Measurements from ENCODE around the gene EML3. TPM values are rescaled to one million over a fixed set of nuclear protein-coding genes. Genes with fewer than 3 reads are reported as not detected.

The EML3 gene
- total and polyA plus RNA-seq, 2 of the 13 experiments (the other 11 are each of a cell fraction or from before 2014, with no cell fraction given) = 10.6 to 12.3 TPM

GRCh38 chr11:62573006-62573591, 39.5 kb downstream of the EML3 start (continued):
- no peak for TF ChIP-seq HOXA7 (CRISPR knock-in tag; IDR thresholded peaks at IDR 0.05)
- TF ChIP-seq ZNF343 (CRISPR knock-in tag; IDR thresholded peaks at IDR 0.05) = no peak
- TF ChIP-seq RFXAP (CRISPR knock-in tag; IDR thresholded peaks at IDR 0.05; ENCODE audit: borderline replicate concordance) = 0 out of 2 replicates have a peak, but pooled peaks have one; percentile 6
- no peak for TF ChIP-seq ZNF784 (CRISPR knock-in tag; IDR thresholded peaks at IDR 0.05; ENCODE audit: borderline replicate concordance)
- TF ChIP-seq ZSCAN20 (CRISPR knock-in tag; IDR thresholded peaks at IDR 0.05; ENCODE audit: borderline replicate concordance) = 0 out of 2 replicates have a peak, but pooled peaks have one; percentile 41
- TF ChIP-seq FOXO4 (CRISPR knock-in tag; conservative IDR thresholded peaks at IDR 0.05) = no peak
- 0 out of 2 replicates have a peak, but pooled peaks have one; percentile 6 for TF ChIP-seq ZNF879 (CRISPR knock-in tag; IDR thresholded peaks at IDR 0.05)
- TF ChIP-seq IKZF5 (CRISPR knock-in tag; IDR thresholded peaks at IDR 0.05) = no peak
- TF ChIP-seq HDAC1 (CRISPR knock-in tag; IDR thresholded peaks at IDR 0.05) = no peak
- no peak for TF ChIP-seq CERS6 (CRISPR knock-in tag; IDR thresholded peaks at IDR 0.05)
- no peak for TF ChIP-seq ZNF619 (CRISPR knock-in tag; IDR thresholded peaks at IDR 0.05)
- no peak for TF ChIP-seq GRHL1 (CRISPR knock-in tag; conservative IDR thresholded peaks at IDR 0.05)
- TF ChIP-seq ZNF34 (CRISPR knock-in tag; IDR thresholded peaks at IDR 0.05; ENCODE audit: borderline replicate concordance) = no peak
- no peak for TF ChIP-seq SIX1 (CRISPR knock-in tag; IDR thresholded peaks at IDR 0.05; ENCODE audit: borderline replicate concordance)
- TF ChIP-seq NFIB (CRISPR knock-in tag; IDR thresholded peaks at IDR 0.05; ENCODE audit: borderline replicate concordance) = no peak
- no peak; the same call in 1 of the 2 replicates for TF ChIP-seq ZNF558 (CRISPR knock-in tag; IDR thresholded peaks at IDR 0.05; ENCODE audit: borderline replicate concordance)
- no peak for TF ChIP-seq REST (IDR thresholded peaks at IDR 0.05; ENCODE audit: borderline replicate concordance in 1 of 2, low read depth in 1 of 2, low read length in 2 of 2)
- 0 out of 2 replicates have a peak, but pooled peaks have one; percentile 26 for TF ChIP-seq DNMT1 (CRISPR knock-in tag; IDR thresholded peaks at IDR 0.05)
- peak; percentile 74; the same call in 1 of the 2 replicates for TF ChIP-seq EEA1 (CRISPR knock-in tag; IDR thresholded peaks at IDR 0.05; ENCODE audit: borderline replicate concordance)

All from HepG2 (cell line).